HG03025 (cell line): ENCODE measurements around the gene ANAPC10.
"Not testable (repeated sequence)": the region's sequence is repeated elsewhere in the genome, so short reads cannot be mapped to it uniquely, and the experiment has no call there.

ENCODE experiments used
- ATAC-seq: cut with Tn5 transposase; IDR thresholded peaks from one replicate; pipeline ENCODE4 v1.9.1; 2021; ENCODE audit warnings: mild to moderate bottlenecking, moderate library complexity; ENCODE audit not compliant: unreplicated experiment, low FRiP score

The ANAPC10 gene

GRCh38 chr4:145097821-145098674 is at the start of gene ANAPC10, which contains the start of gene ABCE1:
Gene ANAPC10 (minus strand): TSS chr4:145098196. CDS start chr4:145096099, 2,097 bp downstream.
Gene ABCE1 (plus strand): TSS chr4:145098311. CDS start chr4:145104413, 6,102 bp downstream.
- ATAC-seq = peak; percentile 89

GRCh38 chr4:145136219-145136618 is 38.2 kb upstream of the ANAPC10 start:
- not testable (repeated sequence) for ATAC-seq

- peak; percentile 51 for ATAC-seq
Measured at GRCh38 chr4:145132511-145133098, 34.6 kb upstream of the ANAPC10 start.

DNA sequence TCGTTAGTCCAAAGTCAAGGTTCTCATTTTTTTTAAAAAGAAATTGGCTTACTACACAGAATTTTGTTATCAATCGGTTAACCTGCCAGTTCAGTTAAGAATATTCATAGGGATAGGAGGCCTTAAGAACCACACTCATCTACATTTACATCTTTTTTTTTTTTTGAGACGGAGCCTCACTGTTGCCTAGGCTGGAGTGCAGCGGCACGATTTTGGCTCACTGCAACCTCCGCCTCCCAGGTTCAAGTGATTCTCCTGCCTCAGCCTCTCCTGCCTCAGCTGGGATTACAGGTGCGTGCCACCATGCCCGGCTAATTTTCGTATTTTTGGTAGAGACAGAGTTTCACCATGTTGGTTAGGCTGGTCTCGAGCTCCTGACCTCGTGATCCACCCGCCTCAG is 33.9 kb upstream of the ANAPC10 start:
- ATAC-seq = no peak

- ATAC-seq = no peak
Measured at GRCh38 chr4:145130788-145131399, 32.9 kb upstream of the ANAPC10 start.

DNA sequence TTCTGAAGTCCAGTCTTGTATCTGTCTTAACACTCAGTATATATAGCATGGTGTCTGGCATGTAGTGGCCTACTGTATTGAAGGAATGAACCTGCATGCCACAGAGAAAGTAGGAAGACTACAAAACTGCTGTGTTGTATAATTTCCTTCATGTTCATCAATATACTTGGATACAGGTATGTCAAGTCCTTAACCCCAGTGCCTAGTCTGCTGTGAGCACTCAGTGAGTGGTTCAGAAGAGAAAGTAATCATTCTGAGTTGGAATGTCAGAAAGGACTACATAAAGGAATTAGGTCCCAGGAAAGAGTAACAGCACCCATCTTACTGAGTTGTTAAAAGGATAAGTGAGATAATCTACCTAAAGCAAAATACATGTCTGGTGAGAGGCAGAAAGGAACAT is 32.1 kb upstream of the ANAPC10 start:
- ATAC-seq = no peak

DNA sequence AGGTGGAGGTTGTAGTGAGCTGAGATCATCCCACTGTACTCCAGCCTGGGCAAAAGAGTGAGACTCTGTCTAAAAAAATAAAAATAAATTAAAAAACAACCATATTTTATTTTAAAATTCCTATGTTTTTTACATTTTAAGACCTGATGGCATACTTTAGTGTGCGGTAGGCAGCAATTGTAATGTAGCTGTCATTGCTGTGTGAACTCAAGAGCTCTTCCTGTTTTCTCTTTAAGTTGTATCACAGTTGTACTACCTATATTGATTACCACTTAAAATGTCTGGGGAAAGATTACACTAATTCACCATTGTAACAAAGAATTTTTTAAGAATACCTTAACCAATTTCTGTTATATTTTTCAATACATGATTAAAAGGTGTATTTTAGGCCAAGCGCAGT is 27.4 kb upstream of the ANAPC10 start:
- no peak for ATAC-seq

DNA sequence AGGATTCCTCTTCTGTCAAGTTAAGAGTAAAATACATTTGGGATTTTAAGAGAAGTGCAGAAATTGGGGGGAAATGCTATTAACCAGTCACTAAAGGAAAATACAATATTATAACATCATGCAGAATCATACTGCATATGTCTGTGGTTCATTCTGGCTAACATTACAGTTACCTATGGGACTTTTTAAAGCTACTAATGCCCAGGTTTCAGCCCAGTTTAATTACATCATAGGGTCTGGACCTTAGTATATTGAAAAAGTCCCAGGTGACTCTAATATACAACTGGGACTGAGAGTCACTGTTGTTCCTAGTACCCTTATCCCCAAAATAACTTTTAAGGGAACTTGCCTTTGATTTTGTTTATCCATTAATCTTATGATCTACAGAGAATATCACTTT is 10.1 kb upstream of the ANAPC10 start:
- no peak for ATAC-seq

- no peak for ATAC-seq
Measured at GRCh38 chr4:145107126-145107525, 9.1 kb upstream of the ANAPC10 start.

GRCh38 chr4:145103496-145103895 is 5.5 kb upstream of the ANAPC10 start:
- ATAC-seq = no peak

- no peak for ATAC-seq
Measured at GRCh38 chr4:145102619-145103018, 4.6 kb upstream of the ANAPC10 start.

GRCh38 chr4:145101091-145101490 is 3.1 kb upstream of the ANAPC10 start:
- no peak for ATAC-seq

GRCh38 chr4:145099653-145100052 is 1.7 kb upstream of the ANAPC10 start:
- ATAC-seq = no peak

DNA sequence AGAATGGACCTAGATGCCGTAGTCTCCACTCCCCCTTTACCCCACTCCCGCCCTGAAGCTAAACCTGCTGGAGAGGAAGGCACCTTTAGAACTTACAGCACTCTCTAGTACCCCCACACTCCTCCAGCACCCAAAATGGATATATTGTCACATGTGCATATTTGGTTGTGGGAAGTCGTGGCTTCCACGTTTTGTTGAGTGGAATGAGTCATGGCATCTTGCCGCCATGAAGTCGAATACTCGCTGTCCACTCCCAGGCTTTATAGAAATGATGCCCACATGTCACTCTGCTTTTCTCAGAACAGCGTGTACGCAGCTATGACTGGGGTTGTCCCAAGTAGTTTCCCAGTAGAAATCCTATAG is 660 bp upstream of the ANAPC10 start:
- ATAC-seq = peak; percentile 5

DNA sequence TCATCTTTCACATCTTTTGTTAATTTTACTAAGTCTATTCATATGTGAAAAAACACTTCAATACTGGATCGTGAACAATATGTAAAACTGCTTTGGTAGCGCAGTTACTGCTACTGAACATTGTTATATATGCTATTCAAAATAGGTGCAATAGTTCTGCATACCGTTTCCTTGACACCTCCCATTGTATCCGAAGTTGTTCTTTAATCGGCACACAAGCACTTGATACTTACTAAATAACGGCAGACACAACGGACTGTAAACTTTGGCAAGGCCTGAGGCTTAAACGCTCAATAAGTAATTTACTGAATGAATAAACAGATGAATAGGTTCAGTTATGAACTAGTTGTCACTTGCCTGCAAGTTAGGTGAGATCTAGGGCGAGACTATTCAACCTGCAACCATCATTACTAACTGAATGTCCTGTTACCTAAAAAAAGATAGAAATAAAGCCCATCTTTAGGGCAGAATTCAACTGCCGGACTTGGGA is 620 bp downstream of the ANAPC10 start:
- peak; percentile 9 for ATAC-seq

GRCh38 chr4:145093638-145094037 is 4.4 kb downstream of the ANAPC10 start:
- ATAC-seq = no peak

DNA sequence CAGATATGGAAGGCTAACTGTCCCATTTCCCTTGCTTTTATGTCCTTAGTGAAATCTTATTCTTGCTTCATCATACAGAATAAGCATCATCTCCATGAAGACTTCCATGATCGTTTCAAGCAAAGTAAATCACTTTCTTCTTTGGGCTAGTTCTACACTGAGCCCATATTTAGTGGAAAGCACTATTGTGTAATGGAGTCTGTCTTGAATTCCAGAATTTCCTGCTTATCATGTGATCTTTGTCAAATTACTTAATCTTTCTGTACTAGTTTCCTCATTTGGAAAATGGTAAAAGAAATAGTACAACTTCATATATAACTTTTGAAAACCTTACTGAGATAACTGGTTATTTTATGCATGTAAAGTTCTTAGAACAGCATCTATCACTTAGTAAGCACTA is 7.6 kb downstream of the ANAPC10 start:
- no peak for ATAC-seq

DNA sequence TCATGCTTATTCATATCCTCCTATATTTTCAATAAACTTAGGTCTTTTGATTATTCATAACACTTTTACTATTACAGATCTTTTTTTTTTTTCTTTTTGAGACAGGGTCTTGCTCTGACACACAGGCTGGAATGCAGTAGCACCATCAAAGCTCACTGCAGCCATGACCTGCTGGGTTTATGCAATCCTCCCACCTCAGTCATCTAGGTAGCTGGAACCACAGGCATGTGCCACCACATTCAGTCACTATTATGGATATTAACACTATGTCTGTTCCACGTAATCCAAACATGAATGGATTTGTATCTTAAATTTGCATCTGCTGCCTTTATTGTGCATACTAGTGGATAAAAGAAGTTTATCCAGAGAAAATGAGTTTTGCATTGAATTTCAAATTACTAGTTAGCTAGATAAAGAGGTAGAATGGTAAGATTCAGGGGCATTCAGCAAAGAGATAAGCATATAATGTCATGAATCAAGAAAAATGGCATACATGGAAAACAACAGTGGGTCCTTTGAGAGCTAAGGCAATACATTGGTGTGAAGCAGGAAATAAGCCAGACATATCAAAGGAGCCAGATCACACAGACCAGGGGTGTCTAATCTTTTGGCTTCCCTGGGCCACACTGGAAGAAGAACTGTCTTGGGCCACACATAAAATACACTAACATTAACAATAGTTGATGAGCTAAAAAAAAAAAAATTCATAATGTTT is 13.9 kb downstream of the ANAPC10 start:
- ATAC-seq = no peak

GRCh38 chr4:145081756-145082155 is 16.2 kb downstream of the ANAPC10 start:
- no peak for ATAC-seq

DNA sequence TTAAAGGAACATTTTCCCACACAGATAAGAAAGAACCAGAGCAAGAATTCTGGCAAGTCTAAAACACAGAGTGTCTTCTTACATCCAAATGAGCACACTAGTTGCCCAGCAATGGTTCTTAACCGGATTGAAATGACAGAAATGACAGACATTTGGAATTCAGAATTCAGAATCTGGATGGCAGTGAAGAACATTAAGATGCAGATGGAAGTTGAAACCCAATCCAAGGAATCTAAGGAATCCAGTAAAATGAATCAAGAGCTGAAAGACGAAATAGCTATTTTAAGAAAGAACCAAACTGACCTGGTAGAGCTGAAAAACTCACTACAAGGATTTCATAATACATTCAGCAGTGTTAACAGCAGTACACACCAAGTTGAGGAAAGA is 21.5 kb downstream of the ANAPC10 start:
- no peak for ATAC-seq
